ENCODE results near the gene ITM2C. TPM values are rescaled to one million over a fixed set of nuclear protein-coding genes. Genes with fewer than 3 reads are reported as not detected.

The ITM2C gene
- total and polyA plus RNA-seq, 9 of the 15 experiments (the other 6 are each of a cell fraction or from before 2014, with no cell fraction given) = 0.49 to 58.8 (median 21.5) TPM

DNA sequence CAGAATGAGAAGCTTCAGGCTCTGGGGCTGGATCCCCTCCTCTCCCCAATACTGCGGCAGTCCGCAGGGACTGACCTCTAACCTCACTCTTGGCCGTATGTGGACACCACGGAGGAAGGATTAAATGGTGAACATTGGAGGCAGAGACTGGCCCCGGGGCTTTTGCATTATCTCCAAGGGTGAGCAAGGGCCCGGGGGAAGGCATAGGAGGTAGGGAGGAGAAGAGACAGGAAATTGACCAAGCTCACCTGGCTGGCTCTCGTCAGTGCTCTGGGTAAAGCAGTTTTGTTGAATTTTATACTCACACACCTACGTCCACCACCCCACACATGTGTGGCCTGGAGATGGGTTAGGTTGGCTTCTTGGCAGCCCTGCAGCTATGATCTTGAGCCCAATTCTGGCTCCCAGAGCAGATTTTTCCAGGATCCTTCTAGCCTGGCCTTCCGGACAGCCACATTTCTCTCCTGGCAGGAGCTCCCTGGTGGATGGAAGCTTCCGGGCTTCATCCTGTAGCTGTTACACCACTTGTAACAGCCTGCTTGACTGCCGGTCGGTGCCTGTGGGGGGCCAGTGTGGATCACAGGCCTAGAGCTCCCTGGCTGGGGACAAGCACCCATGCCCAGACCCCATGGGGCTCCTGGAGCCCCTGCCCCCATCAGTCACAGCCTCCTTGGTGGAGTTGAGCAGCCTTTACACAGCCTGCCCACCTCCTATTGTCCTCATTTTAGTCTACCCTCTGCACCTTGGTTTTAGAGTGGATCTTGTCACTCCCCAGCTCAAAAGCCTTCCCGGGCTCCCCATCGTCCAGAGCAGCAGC lies 7.6 kb downstream of the ITM2C start (continued):
- TF ChIP-seq, protein P1, sequence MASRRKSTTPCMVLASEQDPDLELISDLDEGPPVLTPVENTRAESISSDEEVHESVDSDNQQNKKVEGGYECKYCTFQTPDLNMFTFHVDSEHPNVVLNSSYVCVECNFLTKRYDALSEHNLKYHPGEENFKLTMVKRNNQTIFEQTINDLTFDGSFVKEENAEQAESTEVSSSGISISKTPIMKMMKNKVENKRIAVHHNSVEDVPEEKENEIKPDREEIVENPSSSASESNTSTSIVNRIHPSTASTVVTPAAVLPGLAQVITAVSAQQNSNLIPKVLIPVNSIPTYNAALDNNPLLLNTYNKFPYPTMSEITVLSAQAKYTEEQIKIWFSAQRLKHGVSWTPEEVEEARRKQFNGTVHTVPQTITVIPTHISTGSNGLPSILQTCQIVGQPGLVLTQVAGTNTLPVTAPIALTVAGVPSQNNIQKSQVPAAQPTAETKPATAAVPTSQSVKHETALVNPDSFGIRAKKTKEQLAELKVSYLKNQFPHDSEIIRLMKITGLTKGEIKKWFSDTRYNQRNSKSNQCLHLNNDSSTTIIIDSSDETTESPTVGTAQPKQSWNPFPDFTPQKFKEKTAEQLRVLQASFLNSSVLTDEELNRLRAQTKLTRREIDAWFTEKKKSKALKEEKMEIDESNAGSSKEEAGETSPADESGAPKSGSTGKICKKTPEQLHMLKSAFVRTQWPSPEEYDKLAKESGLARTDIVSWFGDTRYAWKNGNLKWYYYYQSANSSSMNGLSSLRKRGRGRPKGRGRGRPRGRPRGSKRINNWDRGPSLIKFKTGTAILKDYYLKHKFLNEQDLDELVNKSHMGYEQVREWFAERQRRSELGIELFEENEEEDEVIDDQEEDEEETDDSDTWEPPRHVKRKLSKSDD (conservative IDR thresholded peaks at IDR 0.05; ENCODE audit: low read length) = no peak
- no peak for TF ChIP-seq NFATC3 (IDR thresholded peaks at IDR 0.05)
- no peak for TF ChIP-seq MYNN (IDR thresholded peaks at IDR 0.05)
- TF ChIP-seq MYNN (CRISPR knock-in tag; IDR thresholded peaks at IDR 0.05) = no peak
- no peak for TF ChIP-seq MYC (IDR thresholded peaks at IDR 0.05; ENCODE audit: low read depth, low read length)
- TF ChIP-seq MYC (CRISPR knock-in tag; IDR thresholded peaks at IDR 0.05; ENCODE audit: borderline replicate concordance, low read depth) = no peak
- TF ChIP-seq, protein P2, sequence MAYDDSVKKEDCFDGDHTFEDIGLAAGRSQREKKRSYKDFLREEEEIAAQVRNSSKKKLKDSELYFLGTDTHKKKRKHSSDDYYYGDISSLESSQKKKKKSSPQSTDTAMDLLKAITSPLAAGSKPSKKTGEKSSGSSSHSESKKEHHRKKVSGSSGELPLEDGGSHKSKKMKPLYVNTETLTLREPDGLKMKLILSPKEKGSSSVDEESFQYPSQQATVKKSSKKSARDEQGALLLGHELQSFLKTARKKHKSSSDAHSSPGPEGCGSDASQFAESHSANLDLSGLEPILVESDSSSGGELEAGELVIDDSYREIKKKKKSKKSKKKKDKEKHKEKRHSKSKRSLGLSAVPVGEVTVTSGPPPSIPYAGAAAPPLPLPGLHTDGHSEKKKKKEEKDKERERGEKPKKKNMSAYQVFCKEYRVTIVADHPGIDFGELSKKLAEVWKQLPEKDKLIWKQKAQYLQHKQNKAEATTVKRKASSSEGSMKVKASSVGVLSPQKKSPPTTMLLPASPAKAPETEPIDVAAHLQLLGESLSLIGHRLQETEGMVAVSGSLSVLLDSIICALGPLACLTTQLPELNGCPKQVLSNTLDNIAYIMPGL (CRISPR knock-in tag; IDR thresholded peaks at IDR 0.05) = no peak
- TF ChIP-seq CTBP1 (IDR thresholded peaks at IDR 0.05; ENCODE audit: borderline replicate concordance) = no peak
- no peak for TF ChIP-seq CBX8 (IDR thresholded peaks at IDR 0.05; ENCODE audit: borderline replicate concordance, extremely low read depth, low read depth, low read length, poor library complexity, severe bottlenecking)
- TF ChIP-seq, protein P3, sequence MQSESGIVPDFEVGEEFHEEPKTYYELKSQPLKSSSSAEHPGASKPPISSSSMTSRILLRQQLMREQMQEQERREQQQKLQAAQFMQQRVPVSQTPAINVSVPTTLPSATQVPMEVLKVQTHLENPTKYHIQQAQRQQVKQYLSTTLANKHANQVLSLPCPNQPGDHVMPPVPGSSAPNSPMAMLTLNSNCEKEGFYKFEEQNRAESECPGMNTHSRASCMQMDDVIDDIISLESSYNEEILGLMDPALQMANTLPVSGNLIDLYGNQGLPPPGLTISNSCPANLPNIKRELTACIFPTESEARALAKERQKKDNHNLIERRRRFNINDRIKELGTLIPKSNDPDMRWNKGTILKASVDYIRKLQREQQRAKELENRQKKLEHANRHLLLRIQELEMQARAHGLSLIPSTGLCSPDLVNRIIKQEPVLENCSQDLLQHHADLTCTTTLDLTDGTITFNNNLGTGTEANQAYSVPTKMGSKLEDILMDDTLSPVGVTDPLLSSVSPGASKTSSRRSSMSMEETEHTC (IDR thresholded peaks at IDR 0.05) = no peak
- no peak for TF ChIP-seq ZNF217 (CRISPR knock-in tag; IDR thresholded peaks at IDR 0.05)
